RWPE1 (cell line): ENCODE measurements around the gene DIP2B.

Source experiments
- CTCF ChIA-PET: fragments of 350-600 bp; sonication (Branson Sonifier 250); formaldehyde crosslinking; extraction: SDS; loops from one replicate; lab custom pipeline; 2021; lab: Yijun Ruan, JAX
- POLR2A ChIA-PET: fragments of 400-600 bp; formaldehyde crosslinking; extraction: SDS; loops from one replicate; lab custom pipeline; 2020; ENCODE audit warnings: antibody characterized with exemption; ENCODE audit not compliant: low non-redundant PET; lab: Yijun Ruan, JAX
- DNase-seq: peaks from one replicate; pipeline ENCODE4 v3.0.0; 2012; ENCODE audit warnings: low spot score
- H3K27ac ChIP-seq: fragments of 450-650 bp; 2 replicates; pipeline ENCODE4 v1.5.1; 2017
- CTCF ChIP-seq: fragments of 450-650 bp; conservative IDR thresholded peaks from 2 replicates; pipeline ENCODE4 v1.5.1; 2017; ENCODE audit warnings: low read depth, mild to moderate bottlenecking

DIP2B gene

GRCh38 chr12:50661300-50662115 is 156.7 kb downstream of the DIP2B start:
- ChIA-PET CTCF (no interaction called here), POLR2A (no interaction called here)
- H3K27ac ChIP-seq, result no peak overlapping the region
- no peak for DNase-seq
- TF ChIP-seq CTCF, result no peak

GRCh38 chr12:50662116-50662510 is 157.3 kb downstream of the DIP2B start:
- no peak for DNase-seq
- H3K27ac ChIP-seq, result no peak overlapping the region
- POLR2A ChIA-PET, result no interaction called here
- CTCF ChIA-PET, result no interaction called here
- TF ChIP-seq CTCF, result no peak

- ChIA-PET CTCF (no interaction called here), POLR2A (no interaction called here)
- no peak for TF ChIP-seq CTCF
- DNase-seq, result no peak
- no peak overlapping the region for H3K27ac ChIP-seq
Observed at GRCh38 chr12:50665170-50665569, 160.4 kb downstream of the DIP2B start.

- no peak overlapping the region for H3K27ac ChIP-seq
- TF ChIP-seq CTCF, result no peak
- CTCF ChIA-PET, result no interaction called here
- no peak for DNase-seq
- POLR2A ChIA-PET, result no interaction called here
Observed at GRCh38 chr12:50665609-50666008, 160.8 kb downstream of the DIP2B start.

GRCh38 chr12:50666023-50666422 is 161.2 kb downstream of the DIP2B start:
- no peak for DNase-seq
- POLR2A ChIA-PET, result no interaction called here
- CTCF ChIA-PET, result no interaction called here

GRCh38 chr12:50672158-50672557 is 167.4 kb downstream of the DIP2B start:
- ChIA-PET CTCF (no interaction called here), POLR2A (no interaction called here)

More at GRCh38 chr12:50666023-50666422, 161.2 kb downstream of the DIP2B start:
- no peak for TF ChIP-seq CTCF
- no peak overlapping the region for H3K27ac ChIP-seq

More at GRCh38 chr12:50672158-50672557, 167.4 kb downstream of the DIP2B start:
- no peak for TF ChIP-seq CTCF
- H3K27ac ChIP-seq, result no peak overlapping the region
- no peak for DNase-seq
